GM21515 (cell line): ENCODE data around the gene GPC1.

Experiments used
- ATAC-seq: cut with Tn5 transposase; IDR thresholded peaks from one replicate; pipeline ENCODE4 v1.9.1; 2021; ENCODE audit not compliant: unreplicated experiment

Gene GPC1

DNA sequence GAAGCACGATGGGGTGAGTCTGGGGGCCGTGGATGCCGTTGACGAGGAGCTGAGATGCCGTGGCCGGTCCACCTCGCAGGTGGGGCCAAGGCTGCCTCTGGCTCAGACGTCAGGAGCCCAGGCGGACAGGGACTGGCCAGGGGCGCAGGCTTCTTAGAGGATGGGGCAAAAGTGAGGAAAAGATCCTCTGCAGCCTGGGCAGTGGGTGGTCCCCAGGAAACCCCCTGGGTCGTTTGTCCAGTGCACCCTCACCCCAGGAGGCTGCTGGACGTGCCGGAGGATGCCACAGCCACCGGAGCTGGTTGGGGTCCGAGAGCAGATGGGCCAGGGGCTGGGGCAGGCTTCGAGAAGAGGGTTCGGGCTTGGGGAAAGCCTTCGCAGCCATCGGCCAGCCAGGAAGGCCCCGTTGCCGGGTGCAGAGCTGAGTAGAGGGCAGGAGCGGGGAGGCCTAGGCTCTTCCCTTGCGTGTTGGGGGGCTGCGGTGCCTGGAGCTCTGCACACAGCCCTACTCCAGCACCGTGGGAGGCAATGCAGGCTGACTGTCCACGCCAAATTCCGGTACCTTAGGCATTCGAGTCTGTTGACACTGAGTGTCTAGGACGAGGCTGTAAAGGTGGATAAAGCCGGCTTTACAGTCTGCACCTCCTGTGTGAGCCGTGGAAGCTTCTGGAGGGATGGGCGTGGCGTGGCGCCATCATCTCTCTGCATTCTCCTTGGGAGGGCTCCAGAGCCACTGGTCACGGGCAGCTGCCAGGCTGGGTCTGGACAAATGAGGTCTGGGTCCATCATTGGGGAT lies 18.8 kb downstream of the GPC1 start:
- ATAC-seq = no peak

GRCh38 chr2:240455272-240455646 lies 19.8 kb downstream of the GPC1 start:
- no peak for ATAC-seq

DNA sequence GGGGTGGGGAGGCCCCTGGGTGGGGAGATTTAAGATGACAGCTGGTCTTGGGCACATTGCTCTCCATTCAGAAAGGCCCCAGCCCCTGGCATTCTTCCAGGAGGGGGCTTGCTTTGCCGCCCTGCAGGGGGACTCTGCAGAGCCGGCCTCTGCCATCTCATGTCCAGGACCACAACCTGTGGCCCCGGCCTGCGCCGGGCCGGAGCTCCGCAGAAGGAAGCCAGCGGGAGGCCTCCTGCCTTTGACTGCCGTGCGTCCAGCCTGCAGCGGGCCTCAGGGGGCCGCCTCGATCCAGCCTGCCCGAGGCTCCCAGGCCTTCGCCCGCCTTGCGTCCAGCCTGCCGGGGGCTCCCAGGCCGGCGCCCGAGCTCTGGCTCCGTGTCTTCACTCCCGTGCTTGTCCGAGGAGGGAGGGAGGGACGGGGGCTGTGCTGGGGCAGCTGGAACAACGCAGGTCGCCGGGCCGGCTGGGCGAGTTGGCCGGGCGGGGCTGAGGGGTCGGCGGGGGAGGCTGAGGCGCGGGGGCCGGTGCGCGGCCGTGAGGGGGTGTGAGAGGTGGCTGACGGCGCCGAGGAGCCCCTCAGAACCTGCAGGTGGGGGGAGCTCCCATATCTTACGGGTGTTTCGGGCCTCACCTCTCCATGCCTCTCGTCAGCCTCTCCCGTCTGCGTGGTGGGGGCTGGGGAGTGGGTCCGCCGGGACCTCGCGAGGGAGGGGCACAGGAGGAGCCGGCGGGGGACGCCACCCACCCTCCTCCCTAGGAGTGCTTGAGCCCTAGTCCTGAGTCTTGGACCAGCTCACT lies 20.4 kb downstream of the GPC1 start:
- ATAC-seq = no peak

DNA sequence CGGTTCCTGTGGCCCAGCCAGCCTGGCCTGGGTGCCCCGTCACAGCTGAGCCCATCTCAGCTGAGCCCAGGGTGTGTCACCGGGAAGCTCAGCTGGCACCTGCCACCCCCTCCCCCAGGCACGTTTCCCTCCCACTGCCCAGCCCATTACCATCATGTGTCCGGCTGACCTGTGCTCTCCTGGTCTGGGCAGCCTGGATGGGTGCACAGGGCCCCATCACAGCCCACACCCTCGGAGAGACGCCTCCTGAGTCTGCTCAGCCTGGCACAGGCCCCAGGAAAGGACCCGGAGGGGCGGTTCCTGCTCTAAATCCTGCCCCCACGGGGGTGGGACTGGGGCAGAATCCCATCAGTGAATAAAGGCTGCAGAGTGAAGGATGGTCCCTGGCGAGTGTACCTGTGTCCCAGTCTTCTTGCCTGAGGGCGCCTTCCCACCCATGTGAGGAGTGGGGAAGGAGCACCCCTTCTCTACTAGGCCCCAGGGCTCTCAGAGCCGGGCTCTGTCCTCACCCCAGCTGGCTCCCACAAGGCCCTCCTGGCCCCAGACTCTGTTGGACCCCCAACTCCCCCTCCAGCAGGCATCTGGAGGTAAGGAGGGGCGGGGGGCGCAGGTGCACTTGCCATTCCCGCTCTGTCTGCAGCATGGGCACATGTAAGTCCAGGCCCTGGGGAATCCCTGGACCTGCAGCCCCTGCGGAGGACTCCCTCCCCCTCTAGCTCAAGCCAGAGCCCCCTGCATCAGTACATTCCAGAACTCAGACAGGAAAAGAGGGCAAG lies 21.2 kb downstream of the GPC1 start:
- no peak for ATAC-seq

DNA sequence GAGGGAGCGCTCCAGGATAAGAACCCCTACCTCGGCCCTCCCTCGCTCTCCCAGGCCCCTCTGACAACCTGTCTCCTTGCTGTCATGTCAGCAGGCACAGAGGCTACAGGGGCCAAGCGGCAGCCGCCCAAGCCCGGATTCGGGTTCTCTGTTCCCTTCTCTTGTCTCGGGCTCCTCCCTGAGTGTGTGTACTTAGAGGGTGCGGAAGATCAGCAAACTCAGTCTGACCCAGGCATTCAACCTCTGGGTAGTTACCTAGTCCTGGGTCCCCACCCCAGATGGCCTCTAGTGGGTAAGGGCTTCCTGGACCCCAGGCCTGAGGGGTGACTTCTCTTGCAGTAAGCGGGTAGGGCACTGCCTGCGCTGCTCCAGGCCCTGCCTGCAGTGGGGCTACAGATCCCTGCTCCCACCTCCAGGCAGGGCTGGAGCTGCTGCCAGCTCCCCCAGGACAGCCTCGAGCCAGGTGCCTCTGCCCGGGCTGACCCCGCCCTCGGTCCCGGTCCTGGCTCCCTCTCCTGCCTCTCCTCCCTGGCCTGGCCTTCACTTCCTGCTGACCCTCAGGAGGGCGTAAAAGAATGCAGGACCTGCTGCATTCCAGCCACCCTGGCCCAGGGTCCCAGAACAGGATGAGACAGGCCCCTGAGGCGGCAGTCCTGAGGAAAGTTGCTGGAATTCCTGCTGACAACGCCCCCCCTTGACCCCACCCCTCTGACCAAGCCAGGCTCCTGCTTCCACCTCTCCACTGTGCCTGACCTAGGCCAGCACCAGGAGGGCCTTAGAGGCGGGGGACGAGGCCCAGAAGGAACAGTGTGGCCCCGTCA lies 22.0 kb downstream of the GPC1 start:
- no peak for ATAC-seq

DNA sequence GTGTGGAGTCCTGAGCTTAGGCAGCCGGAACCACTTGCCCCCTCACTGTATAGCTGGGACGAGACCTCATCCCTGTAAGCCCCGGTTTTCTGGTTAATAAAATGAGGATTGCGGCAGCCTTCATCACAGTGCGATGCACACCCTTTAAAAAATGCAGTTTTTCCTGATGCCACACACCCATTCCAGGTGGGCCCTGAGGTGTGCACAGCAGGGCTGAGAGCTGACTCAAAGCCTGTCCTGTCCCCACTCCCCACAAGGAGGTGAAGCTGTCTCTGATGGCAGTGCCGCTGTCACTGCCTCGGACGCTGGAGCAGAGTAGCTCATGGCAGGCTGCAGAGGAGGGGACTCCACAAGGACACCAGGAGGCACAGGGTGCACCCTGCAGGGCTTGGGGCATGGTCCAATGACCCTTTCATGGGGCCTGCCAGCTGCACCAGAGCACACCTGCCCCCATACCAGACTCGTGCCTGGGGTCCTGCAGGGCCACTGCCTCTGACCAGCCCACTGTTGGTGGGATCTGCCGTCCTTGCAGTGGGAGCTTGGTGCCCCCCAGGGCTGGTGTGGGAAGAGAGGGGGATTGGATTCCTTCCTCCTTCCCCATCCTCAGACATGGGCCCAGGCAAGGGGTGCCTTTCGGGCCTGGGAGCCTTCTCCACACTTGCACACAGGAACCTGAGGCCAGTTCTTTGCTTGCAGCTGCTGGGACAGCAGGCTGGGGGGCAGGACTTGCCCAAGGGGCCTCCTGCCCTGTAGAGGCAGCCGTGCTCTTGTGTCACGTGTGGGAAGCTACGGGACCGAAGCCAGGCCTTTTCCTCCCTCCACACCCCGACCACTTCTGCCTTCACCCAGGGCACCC lies 22.8 kb downstream of the GPC1 start:
- ATAC-seq = no peak

GRCh38 chr2:240458900-240459391 lies 23.5 kb downstream of the GPC1 start:
- ATAC-seq = no peak

DNA sequence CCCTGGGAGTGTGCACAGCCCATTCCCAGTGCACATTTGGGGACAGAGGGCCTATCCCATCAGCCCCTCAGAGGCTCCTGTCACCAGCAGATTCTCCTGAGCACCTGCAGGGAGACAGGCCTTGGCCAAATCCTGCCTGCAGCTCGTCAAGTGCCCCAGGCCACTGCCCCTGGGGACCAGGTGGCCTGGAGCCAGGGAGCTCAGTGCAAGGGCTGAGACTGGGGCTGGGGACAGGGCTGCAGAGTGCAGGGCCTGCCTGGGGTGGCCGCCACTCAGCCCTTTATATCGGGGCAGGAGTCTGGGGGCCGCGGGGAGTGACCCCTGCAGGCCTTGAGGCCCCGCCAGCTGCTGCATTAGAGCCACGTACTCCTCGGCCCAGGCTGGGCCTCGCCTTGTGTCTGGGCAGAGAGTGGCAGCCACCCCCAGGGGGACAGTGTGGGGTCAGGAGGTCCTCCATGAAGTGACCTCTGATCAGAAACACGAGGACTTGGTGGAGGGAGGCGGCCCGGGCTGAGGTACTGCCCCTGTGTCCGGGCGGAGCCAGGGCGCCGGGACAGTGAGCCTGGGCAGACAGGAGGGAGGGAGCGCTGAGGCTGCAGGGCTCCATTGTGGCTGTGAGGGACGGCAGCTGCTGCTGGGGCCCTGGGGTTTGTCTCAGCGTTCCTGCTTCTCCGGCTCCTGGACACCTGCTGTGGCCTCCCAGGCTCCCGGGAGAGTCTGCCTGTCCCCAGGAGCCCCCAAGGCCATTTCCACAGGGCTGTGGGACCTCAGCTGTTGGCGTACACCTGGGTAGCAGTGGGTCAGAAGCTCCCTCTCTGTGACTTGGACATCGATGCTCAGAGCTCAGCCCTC lies 24.2 kb downstream of the GPC1 start:
- ATAC-seq = no peak

DNA sequence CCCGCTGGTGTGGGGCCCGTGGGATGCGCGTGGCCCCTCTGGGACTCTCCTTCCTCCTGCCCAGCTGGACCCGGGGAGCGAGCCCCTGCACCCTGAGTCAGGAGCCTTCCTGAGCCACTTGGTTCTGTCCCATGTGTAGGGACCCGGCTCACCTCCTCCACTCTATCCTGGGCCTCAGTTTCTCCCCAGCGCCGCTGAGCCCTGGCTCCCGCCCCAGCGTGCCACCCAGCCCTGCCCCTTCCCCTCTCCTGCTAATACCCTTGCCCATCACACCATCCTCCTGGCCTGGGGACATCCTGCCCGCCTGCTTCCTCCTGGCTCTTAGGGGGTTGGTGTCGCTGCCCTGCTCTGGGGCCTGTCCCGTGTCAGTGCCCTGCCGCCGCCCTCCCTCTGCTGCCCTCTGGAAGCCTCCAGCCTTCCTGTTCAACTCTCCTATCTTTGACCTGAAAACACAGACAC lies 24.8 kb downstream of the GPC1 start:
- no peak for ATAC-seq

- ATAC-seq = no peak
These were observed 25.4 kb downstream of the GPC1 start for GRCh38 chr2:240460781-240461431.

- no peak for ATAC-seq
These were observed 26.1 kb downstream of the GPC1 start for GRCh38 chr2:240461471-240462072.

- no peak for ATAC-seq
These were observed 26.7 kb downstream of the GPC1 start for GRCh38 chr2:240462073-240462706.

- no peak for ATAC-seq
These were observed 27.3 kb downstream of the GPC1 start for GRCh38 chr2:240462707-240463273.

DNA sequence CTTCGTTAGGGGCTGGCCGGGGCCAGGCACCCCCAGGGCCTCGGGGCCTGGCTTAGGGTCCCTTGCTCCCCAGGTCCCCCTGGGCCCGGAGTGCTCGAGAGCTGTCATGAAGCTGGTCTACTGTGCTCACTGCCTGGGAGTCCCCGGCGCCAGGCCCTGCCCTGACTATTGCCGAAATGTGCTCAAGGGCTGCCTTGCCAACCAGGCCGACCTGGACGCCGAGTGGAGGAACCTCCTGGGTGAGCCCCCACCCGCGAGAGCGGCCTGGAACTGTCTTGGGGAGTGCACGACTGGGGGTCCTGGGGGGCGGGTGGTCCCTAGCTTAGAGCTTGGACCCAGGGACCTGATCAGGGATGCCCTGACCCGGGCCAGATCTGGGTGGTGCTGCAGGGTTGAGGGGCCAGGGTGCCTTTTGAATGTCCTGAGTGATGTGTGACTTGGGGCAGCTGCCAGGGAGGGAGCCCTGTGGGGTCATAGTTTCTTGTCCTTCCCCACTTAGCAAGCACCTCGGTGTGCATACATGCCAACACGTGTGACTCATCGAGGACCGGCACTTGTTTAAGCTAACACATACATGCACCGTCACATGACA lies 27.9 kb downstream of the GPC1 start:
- no peak for ATAC-seq

DNA sequence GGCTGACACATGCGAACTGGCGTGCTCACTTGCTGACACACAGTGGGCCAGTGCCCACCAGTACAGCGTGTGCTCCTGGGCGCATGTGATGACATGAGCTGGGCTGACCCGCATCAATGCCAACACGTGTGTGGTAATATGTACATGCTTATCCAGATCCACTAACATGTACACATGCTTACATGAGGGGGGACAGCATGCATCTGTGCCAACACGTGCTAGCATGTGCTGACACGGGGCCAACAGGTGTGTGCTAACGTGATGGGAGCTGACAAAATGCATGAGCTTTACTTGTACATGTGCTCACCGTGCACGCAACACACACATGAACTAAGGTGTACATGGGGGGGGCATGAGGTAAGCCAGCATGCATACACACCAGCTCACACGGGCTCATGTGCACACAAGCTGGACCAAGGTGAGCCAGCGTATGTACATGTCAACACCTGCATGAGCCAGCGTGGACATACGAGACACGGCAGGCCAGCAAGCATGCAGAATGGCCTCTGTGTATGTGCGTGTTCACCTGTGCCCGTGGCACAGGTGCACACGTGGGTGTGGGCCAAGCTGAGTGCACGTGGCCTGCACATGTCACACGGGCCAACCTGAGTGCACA lies 28.5 kb downstream of the GPC1 start:
- ATAC-seq = no peak
